Measurements from ENCODE around the gene ZNF195.
"Not testable (repeated sequence)": the region's sequence is repeated elsewhere in the genome, so short reads cannot be mapped to it uniquely, and the experiment has no call there.

Gene ZNF195

GRCh38 chr11:3402181-3402860, 23.4 kb upstream of the ZNF195 start:
- DNase-seq: not testable (repeated sequence)

GRCh38 chr11:3401052-3401451, 22.1 kb upstream of the ZNF195 start:
- not testable (repeated sequence) for DNase-seq

GRCh38 chr11:3398509-3398908, 19.6 kb upstream of the ZNF195 start:
- DNase-seq: not testable (repeated sequence)

- DNase-seq: not testable (repeated sequence)
Observed at GRCh38 chr11:3398106-3398505, 19.2 kb upstream of the ZNF195 start.

GRCh38 chr11:3397210-3397609, 18.3 kb upstream of the ZNF195 start:
- DNase-seq: not testable (repeated sequence)

- DNase-seq: not testable (repeated sequence)
Observed at GRCh38 chr11:3395468-3395867, 16.5 kb upstream of the ZNF195 start.

- DNase-seq: not testable (repeated sequence)
Observed at GRCh38 chr11:3394956-3395355, 16.0 kb upstream of the ZNF195 start.

GRCh38 chr11:3393450-3393849, 14.5 kb upstream of the ZNF195 start:
- DNase-seq: not testable (repeated sequence)

GRCh38 chr11:3382613-3383285, 3.8 kb upstream of the ZNF195 start:
- no peak for DNase-seq

- no peak for DNase-seq
Observed at GRCh38 chr11:3381794-3382193, 2.8 kb upstream of the ZNF195 start.

GRCh38 chr11:3380706-3381545, 2.0 kb upstream of the ZNF195 start:
- DNase-seq: no peak

GRCh38 chr11:3375552-3375951, 3.4 kb downstream of the ZNF195 start:
- no peak for DNase-seq

- DNase-seq: no peak
Observed at GRCh38 chr11:3370311-3370870, 8.6 kb downstream of the ZNF195 start.

- no peak for DNase-seq
Observed at GRCh38 chr11:3369366-3369765, 9.6 kb downstream of the ZNF195 start.

- DNase-seq: no peak
Observed at GRCh38 chr11:3368199-3368598, 10.7 kb downstream of the ZNF195 start.

- DNase-seq: no peak
Observed at GRCh38 chr11:3367221-3367620, 11.7 kb downstream of the ZNF195 start.

GRCh38 chr11:3359092-3359824, 19.7 kb downstream of the ZNF195 start:
- DNase-seq: no peak

GRCh38 chr11:3357994-3358676, 20.8 kb downstream of the ZNF195 start:
- no peak for DNase-seq

GRCh38 chr11:3357302-3357701, 21.6 kb downstream of the ZNF195 start:
- no peak for DNase-seq

- DNase-seq: no peak
Observed at GRCh38 chr11:3356858-3357257, 22.1 kb downstream of the ZNF195 start.

- no peak for DNase-seq
Observed at GRCh38 chr11:3353066-3353465, 25.9 kb downstream of the ZNF195 start.

- no peak for DNase-seq
Observed at GRCh38 chr11:3347127-3347526, 31.8 kb downstream of the ZNF195 start.
